GM10248 (cell line): Measurements from ENCODE around the gene CRKL.

Source experiments
- CTCF ChIA-PET: fragments of 300-600 bp; sonication (Branson Sonifier 250); formaldehyde crosslinking; extraction: SDS; loops from one replicate; lab custom pipeline; 2021; ENCODE audit warnings: antibody characterized with exemption; lab: Yijun Ruan, JAX
- POLR2A ChIA-PET: fragments of 350-650 bp; sonication (Branson Sonifier 250); formaldehyde crosslinking; extraction: SDS; loops from one replicate; lab custom pipeline; 2020; ENCODE audit warnings: antibody characterized with exemption; lab: Yijun Ruan, JAX
- DNase-seq: peaks from one replicate; pipeline ENCODE4 v3.0.0; 2012; ENCODE audit errors: extremely low spot score
- CTCF ChIP-seq: IDR thresholded peaks from 2 replicates; pipeline ENCODE4 v1.5.1; 2012; ENCODE audit warnings: mild to moderate bottlenecking, low read depth; ENCODE audit errors: extremely low read depth, missing control alignments, control extremely low read depth

The CRKL gene

GRCh38 chr22:21000987-21001600 lies 83.9 kb downstream of the CRKL start:
- no peak for DNase-seq
- ChIA-PET CTCF (interaction anchor here (0.9 kb wide), 1 partner anchor 84 kb away, joined by 3 read pairs; the partner anchor contains the start of gene CRKL), POLR2A (no interaction called here)
- no peak for TF ChIP-seq CTCF

GRCh38 chr22:21001601-21002325 lies 84.6 kb downstream of the CRKL start, which contains the start of gene THAP7:
Gene THAP7 (minus strand): TSS chr22:21002118. CDS start chr22:21001911, 207 bp downstream.
- CTCF ChIA-PET: interaction anchor here (0.9 to 1.5 kb wide), 5 partner anchors 10 to 85 kb away, joined by 3 to 6 read pairs (median 4); partner anchors contain the start of gene CRKL
- POLR2A ChIA-PET: interaction anchor here (1.2 to 1.5 kb wide), 2 partner anchors 11 to 20 kb away, joined by 3 to 7 read pairs; partner anchors contain the start of gene LZTR1
- no peak for TF ChIP-seq CTCF
- peak; percentile 97 for DNase-seq
